ENCODE results near the gene VSIG10L. TPM values are rescaled to one million over a fixed set of nuclear protein-coding genes. Genes with fewer than 3 reads are reported as not detected.

Gene VSIG10L
- polyA plus RNA-seq = 1 to 10 TPM; 1.4 to 6.0 (median 2.4) TPM
- long read RNA-seq, donor 1 = 0 reads
- long read RNA-seq, donor 2 = 0 reads
- long read RNA-seq, donor 3 = 0 reads
- long read RNA-seq, donor 4 = 0 reads
- long read RNA-seq, donor 5 = 0 reads
- long read RNA-seq, donor 6 = 0 reads
- long read RNA-seq, donor 7 = 0 reads
- long read RNA-seq, donor 8 = 0 reads
- long read RNA-seq, donor 9 = 0 reads
- long read RNA-seq, donor 10 = 0 reads

- Histone ChIP-seq H3K9me3 (ENCODE audit: control insufficient read depth in 2 of 2, insufficient read depth in 1 of 2, low read depth in 1 of 2, low read length in 1 of 2) (no peaks in the 10 kb centered on the region), H3K4me1 (ENCODE audit: control insufficient read depth in 3 of 3, insufficient read depth in 2 of 3, low read depth in 1 of 3, low read length in 2 of 3) (peaks cover 0 to 6% (median 5%) of the 10 kb centered on the region in 3 donors), H3K27ac (ENCODE audit: low read depth in 1 of 3, low read length in 2 of 3) (no peak within 1 kb of the TSS), H3K27me3 (ENCODE audit: control insufficient read depth in 3 of 3, insufficient read depth in 3 of 3, low read length in 3 of 3) (peaks cover 0 to 3% (median 0%) of the 10 kb centered on the region in 3 donors), H3K36me3 (ENCODE audit: control insufficient read depth in 3 of 3, insufficient read depth in 2 of 3, low read depth in 1 of 3, low read length in 3 of 3) (peaks cover 0 to 29% (median 0%) of the 10 kb centered on the region in 3 donors), H3K4me3 (ENCODE audit: low read depth in 1 of 3, low read length in 3 of 3) (no peak within 1 kb of the TSS)
- FAIRE-seq (no peak), DNase-seq (no peak)
- WGBS, 3 donors = 37 to 45% (median 38%) methylated on average over 3 of the region's 3 CpGs
Measured at GRCh38 chr19:51341976-51342580, at the start of gene VSIG10L. Gene VSIG10L (minus strand): TSS chr19:51342139. CDS start chr19:51342124, 15 bp downstream.

GRCh38 chr19:51391073-51391611 is 49.2 kb upstream of the VSIG10L start:
- no peaks in the 10 kb centered on the region for H3K27me3 ChIP-seq (ENCODE audit: control insufficient read depth in 3 of 3, insufficient read depth in 3 of 3, low read length in 3 of 3)
- 59 to 64% (median 64%) methylated on average over 8 of the region's 8 CpGs for WGBS, 3 donors
- H3K27ac ChIP-seq (ENCODE audit: low read depth in 1 of 3, low read length in 2 of 3) = peak overlapping the region in 1 of 3 donors; percentile 81
- peaks cover 2 to 23% (median 3%) of the 10 kb centered on the region in 3 donors for H3K4me1 ChIP-seq (ENCODE audit: control insufficient read depth in 3 of 3, insufficient read depth in 2 of 3, low read depth in 1 of 3, low read length in 2 of 3)
- no peaks in the 10 kb centered on the region for H3K36me3 ChIP-seq (ENCODE audit: control insufficient read depth in 3 of 3, insufficient read depth in 2 of 3, low read depth in 1 of 3, low read length in 3 of 3)
- DNase-seq (no peak), FAIRE-seq (no peak)
- no peaks in the 10 kb centered on the region for H3K9me3 ChIP-seq (ENCODE audit: control insufficient read depth in 2 of 2, insufficient read depth in 1 of 2, low read depth in 1 of 2, low read length in 1 of 2)
- peak overlapping the region in 1 of 3 donors; percentile 49 for H3K4me3 ChIP-seq (ENCODE audit: low read depth in 1 of 3, low read length in 3 of 3)

- Histone ChIP-seq H3K9me3 (ENCODE audit: control insufficient read depth in 2 of 2, insufficient read depth in 1 of 2, low read depth in 1 of 2, low read length in 1 of 2) (no peaks in the 10 kb centered on the region), H3K27me3 (ENCODE audit: control insufficient read depth in 3 of 3, insufficient read depth in 3 of 3, low read length in 3 of 3) (no peaks in the 10 kb centered on the region), H3K27ac (ENCODE audit: low read depth in 1 of 3, low read length in 2 of 3) (peak overlapping the region in 1 of 3 donors; percentile 81), H3K4me3 (ENCODE audit: low read depth in 1 of 3, low read length in 3 of 3) (peak overlapping the region in 1 of 3 donors; percentile 49), H3K4me1 (ENCODE audit: control insufficient read depth in 3 of 3, insufficient read depth in 2 of 3, low read depth in 1 of 3, low read length in 2 of 3) (peaks cover 0 to 17% (median 0%) of the 10 kb centered on the region in 3 donors), H3K36me3 (ENCODE audit: control insufficient read depth in 3 of 3, insufficient read depth in 2 of 3, low read depth in 1 of 3, low read length in 3 of 3) (no peaks in the 10 kb centered on the region)
- no peak for FAIRE-seq
- WGBS, 3 donors = 63 to 73% (median 69%) methylated on average over 13 to 14 of the region's 14 CpGs
- DNase-seq = peak in 1 of 2 donors; percentile 80
Measured at GRCh38 chr19:51389143-51389542, 47.2 kb upstream of the VSIG10L start.

- Histone ChIP-seq H3K9me3 (ENCODE audit: control insufficient read depth in 2 of 2, insufficient read depth in 1 of 2, low read depth in 1 of 2, low read length in 1 of 2) (no peaks in the 10 kb centered on the region), H3K36me3 (ENCODE audit: control insufficient read depth in 3 of 3, insufficient read depth in 2 of 3, low read depth in 1 of 3, low read length in 3 of 3) (no peaks in the 10 kb centered on the region), H3K4me3 (ENCODE audit: low read depth in 1 of 3, low read length in 3 of 3) (no peak within 1 kb of the TSS), H3K27me3 (ENCODE audit: control insufficient read depth in 3 of 3, insufficient read depth in 3 of 3, low read length in 3 of 3) (no peaks in the 10 kb centered on the region), H3K27ac (ENCODE audit: low read depth in 1 of 3, low read length in 2 of 3) (peak within 1 kb of the TSS in 1 of 3 donors; percentile 81), H3K4me1 (ENCODE audit: control insufficient read depth in 3 of 3, insufficient read depth in 2 of 3, low read depth in 1 of 3, low read length in 2 of 3) (peaks cover 0 to 15% (median 0%) of the 10 kb centered on the region in 3 donors)
- WGBS, 3 donors = 83 to 91% (median 88%) methylated on average over 15 of the region's 15 CpGs
- FAIRE-seq = no peak
- no peak for DNase-seq
Measured at GRCh38 chr19:51387924-51388389, 46.0 kb upstream of the VSIG10L start, which contains the start of gene LIM2. Gene LIM2 (minus strand): TSS chr19:51387974. CDS start chr19:51387443, 531 bp downstream.

GRCh38 chr19:51386882-51387520 is 45.1 kb upstream of the VSIG10L start:
- H3K9me3 ChIP-seq (ENCODE audit: control insufficient read depth in 2 of 2, insufficient read depth in 1 of 2, low read depth in 1 of 2, low read length in 1 of 2) = no peaks in the 10 kb centered on the region
- H3K27me3 ChIP-seq (ENCODE audit: control insufficient read depth in 3 of 3, insufficient read depth in 3 of 3, low read length in 3 of 3) = no peaks in the 10 kb centered on the region
- FAIRE-seq (no peak), DNase-seq (no peak)
- H3K36me3 ChIP-seq (ENCODE audit: control insufficient read depth in 3 of 3, insufficient read depth in 2 of 3, low read depth in 1 of 3, low read length in 3 of 3) = no peaks in the 10 kb centered on the region
- no peak overlapping the region for H3K4me3 ChIP-seq (ENCODE audit: low read depth in 1 of 3, low read length in 3 of 3)
- peaks cover 0 to 15% (median 0%) of the 10 kb centered on the region in 3 donors for H3K4me1 ChIP-seq (ENCODE audit: control insufficient read depth in 3 of 3, insufficient read depth in 2 of 3, low read depth in 1 of 3, low read length in 2 of 3)
- no peak overlapping the region for H3K27ac ChIP-seq (ENCODE audit: low read depth in 1 of 3, low read length in 2 of 3)
- 79 to 83% (median 80%) methylated on average over 14 of the region's 14 CpGs for WGBS, 3 donors

- 95 to 99% (median 98%) methylated on average over 4 of the region's 4 CpGs for WGBS, 3 donors
- Histone ChIP-seq H3K4me1 (ENCODE audit: control insufficient read depth in 3 of 3, insufficient read depth in 2 of 3, low read depth in 1 of 3, low read length in 2 of 3) (no peaks in the 10 kb centered on the region), H3K4me3 (ENCODE audit: low read depth in 1 of 3, low read length in 3 of 3) (no peak overlapping the region), H3K27me3 (ENCODE audit: control insufficient read depth in 3 of 3, insufficient read depth in 3 of 3, low read length in 3 of 3) (no peaks in the 10 kb centered on the region), H3K9me3 (ENCODE audit: control insufficient read depth in 2 of 2, insufficient read depth in 1 of 2, low read depth in 1 of 2, low read length in 1 of 2) (peaks cover 0 to 3% of the 10 kb centered on the region in 2 donors), H3K27ac (ENCODE audit: low read depth in 1 of 3, low read length in 2 of 3) (no peak overlapping the region), H3K36me3 (ENCODE audit: control insufficient read depth in 3 of 3, insufficient read depth in 2 of 3, low read depth in 1 of 3, low read length in 3 of 3) (no peaks in the 10 kb centered on the region)
- DNase-seq (no peak), FAIRE-seq (no peak)
Measured at GRCh38 chr19:51382004-51382403, 40.1 kb upstream of the VSIG10L start.

GRCh38 chr19:51380379-51380778 is 38.4 kb upstream of the VSIG10L start:
- Histone ChIP-seq H3K27ac (ENCODE audit: low read depth in 1 of 3, low read length in 2 of 3) (no peak overlapping the region), H3K4me1 (ENCODE audit: control insufficient read depth in 3 of 3, insufficient read depth in 2 of 3, low read depth in 1 of 3, low read length in 2 of 3) (no peaks in the 10 kb centered on the region), H3K27me3 (ENCODE audit: control insufficient read depth in 3 of 3, insufficient read depth in 3 of 3, low read length in 3 of 3) (no peaks in the 10 kb centered on the region), H3K9me3 (ENCODE audit: control insufficient read depth in 2 of 2, insufficient read depth in 1 of 2, low read depth in 1 of 2, low read length in 1 of 2) (peaks cover 0 to 3% of the 10 kb centered on the region in 2 donors), H3K36me3 (ENCODE audit: control insufficient read depth in 3 of 3, insufficient read depth in 2 of 3, low read depth in 1 of 3, low read length in 3 of 3) (no peaks in the 10 kb centered on the region), H3K4me3 (ENCODE audit: low read depth in 1 of 3, low read length in 3 of 3) (no peak overlapping the region)
- no peak for FAIRE-seq
- WGBS, 3 donors = 92 to 95% (median 94%) methylated on average over 9 of the region's 9 CpGs
- DNase-seq = no peak

- Histone ChIP-seq H3K27me3 (ENCODE audit: control insufficient read depth in 3 of 3, insufficient read depth in 3 of 3, low read length in 3 of 3) (no peaks in the 10 kb centered on the region), H3K4me3 (ENCODE audit: low read depth in 1 of 3, low read length in 3 of 3) (no peak overlapping the region), H3K27ac (ENCODE audit: low read depth in 1 of 3, low read length in 2 of 3) (no peak overlapping the region), H3K9me3 (ENCODE audit: control insufficient read depth in 2 of 2, insufficient read depth in 1 of 2, low read depth in 1 of 2, low read length in 1 of 2) (peaks cover 0 to 3% of the 10 kb centered on the region in 2 donors), H3K36me3 (ENCODE audit: control insufficient read depth in 3 of 3, insufficient read depth in 2 of 3, low read depth in 1 of 3, low read length in 3 of 3) (no peaks in the 10 kb centered on the region), H3K4me1 (ENCODE audit: control insufficient read depth in 3 of 3, insufficient read depth in 2 of 3, low read depth in 1 of 3, low read length in 2 of 3) (no peaks in the 10 kb centered on the region)
- 78 to 89% (median 80%) methylated on average over 2 of the region's 2 CpGs for WGBS, 3 donors
- FAIRE-seq (no peak), DNase-seq (no peak)
Measured at GRCh38 chr19:51377422-51377821, 35.5 kb upstream of the VSIG10L start.

Data from small intestine (tissue), 16 donors.